ENCODE data around the gene GUCY1A2.

The GUCY1A2 gene

GRCh38 chr11:106644824-106645223 lies 373.5 kb downstream of the GUCY1A2 start:
- DNase-seq (ENCODE audit: low read depth in 2 of 2): no peak

GRCh38 chr11:106642331-106642730 lies 375.9 kb downstream of the GUCY1A2 start:
- DNase-seq (ENCODE audit: low read depth in 2 of 2): no peak

- no peak for DNase-seq (ENCODE audit: low read depth in 2 of 2)
Observed at GRCh38 chr11:106632283-106632682, 386.0 kb downstream of the GUCY1A2 start.

GRCh38 chr11:106627694-106628093 lies 390.6 kb downstream of the GUCY1A2 start:
- DNase-seq (ENCODE audit: low read depth in 2 of 2): no peak

- DNase-seq (ENCODE audit: low read depth in 2 of 2): no peak
Observed at GRCh38 chr11:106625566-106625965, 392.7 kb downstream of the GUCY1A2 start.

GRCh38 chr11:106624377-106624776 lies 393.9 kb downstream of the GUCY1A2 start:
- no peak for DNase-seq (ENCODE audit: low read depth in 2 of 2)
